ENCODE measurements around the gene JAKMIP1. TPM values are rescaled to one million over a fixed set of nuclear protein-coding genes. Genes with fewer than 3 reads are reported as not detected.
"Not testable (repeated sequence)": the region's sequence is repeated elsewhere in the genome, so short reads cannot be mapped to it uniquely, and the experiment has no call there.

The JAKMIP1 gene
- total RNA-seq, 1 donor from 2014 or later, result not detected

DNA sequence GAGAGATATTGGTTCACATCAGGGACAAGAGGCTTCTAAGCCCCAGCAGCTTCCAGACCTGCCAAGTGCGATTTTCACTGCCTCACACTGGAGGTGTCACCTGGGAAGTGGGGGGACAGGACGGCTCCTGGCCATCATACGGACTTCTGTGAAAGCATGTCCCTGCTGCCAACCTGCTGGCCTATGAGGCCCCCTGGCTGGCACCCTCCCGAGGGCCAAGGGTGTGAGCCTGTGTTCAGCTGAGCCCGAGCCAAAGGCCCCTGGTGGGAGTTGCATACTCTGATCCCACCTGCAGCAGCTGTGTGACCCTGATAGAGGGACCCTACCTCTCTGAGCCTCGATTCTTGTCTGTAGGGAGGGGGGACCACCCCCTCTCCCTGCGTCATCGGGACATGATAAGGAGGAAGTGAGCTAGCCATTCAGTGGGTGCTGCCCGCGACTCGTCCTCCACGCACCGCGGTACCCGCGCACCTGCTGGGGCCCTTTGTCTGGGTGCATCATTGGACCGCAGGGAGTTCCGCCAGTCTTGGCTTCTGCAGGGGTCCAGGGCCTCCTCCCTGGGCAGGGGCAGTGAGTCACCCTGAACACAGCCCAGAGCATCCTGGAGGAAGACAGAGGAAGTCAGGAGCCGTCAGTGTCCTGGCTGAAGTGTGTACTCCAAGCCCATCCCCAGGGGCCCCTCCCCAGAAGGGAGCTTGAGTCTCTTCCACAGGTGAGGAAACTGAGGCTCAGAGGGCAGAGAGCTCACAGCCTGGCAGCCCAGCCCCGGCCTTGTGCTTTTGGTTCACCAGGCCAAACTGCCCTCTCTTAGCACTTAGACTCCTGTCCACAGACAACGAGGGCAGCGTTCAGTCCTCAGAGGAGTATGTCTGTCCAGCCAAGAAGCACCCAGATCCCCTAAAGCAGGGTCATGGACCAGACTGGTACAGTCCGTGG, 206.2 kb downstream of the JAKMIP1 start:
- ATAC-seq, result no peak
- intact Hi-C loops (cut with DNase I), result no loop called here
- DNase-seq (ENCODE audit: missing footprints), result no peak

DNA sequence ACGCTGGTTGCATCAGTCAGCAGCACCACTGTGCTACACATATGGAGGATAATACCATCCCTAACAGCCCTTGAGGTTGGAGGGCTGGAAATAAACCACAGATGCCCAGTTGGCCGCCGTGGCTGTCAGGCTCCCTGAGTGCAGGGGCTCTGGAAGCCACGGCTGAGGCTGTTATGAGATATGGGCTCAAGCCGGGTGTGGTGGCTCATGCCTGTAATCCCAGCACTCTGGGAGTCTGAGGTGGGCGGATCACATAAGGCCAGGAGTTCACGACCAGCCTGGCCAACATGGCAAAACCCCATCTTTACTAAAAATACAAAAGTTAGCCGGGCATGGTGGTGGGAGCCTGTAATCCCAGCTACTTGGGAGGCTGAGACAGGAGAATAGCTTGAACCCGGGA, 207.0 kb downstream of the JAKMIP1 start:
- DNase-seq (ENCODE audit: missing footprints); ATAC-seq; intact Hi-C loops (cut with DNase I): not testable (repeated sequence)

DNA sequence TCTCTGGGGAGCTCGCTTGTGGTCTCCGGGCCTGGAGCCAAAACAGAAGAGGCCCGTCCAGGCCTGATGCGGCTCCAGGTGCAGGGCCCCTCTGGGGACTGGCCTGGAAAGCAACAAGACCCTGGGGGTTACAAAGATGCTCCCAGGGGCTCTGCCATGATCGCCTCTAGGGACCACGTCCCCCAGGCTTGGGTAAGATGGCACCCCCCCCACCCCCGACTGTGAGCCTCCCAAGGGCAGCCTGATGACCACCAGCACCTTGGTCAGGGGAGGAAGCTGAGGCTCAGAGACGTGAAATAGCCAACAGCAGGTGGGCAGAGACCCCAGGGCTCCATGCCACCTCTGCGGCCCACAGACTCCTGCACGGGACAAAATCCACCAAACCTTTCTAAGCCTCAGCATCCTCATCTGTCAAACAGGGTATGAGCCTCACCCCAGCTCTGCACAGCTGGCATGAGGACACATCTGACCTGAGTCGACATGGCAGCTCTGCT, 207.5 kb downstream of the JAKMIP1 start:
- intact Hi-C loops (cut with DNase I), result no loop called here
- DNase-seq (ENCODE audit: missing footprints) (no peak), ATAC-seq (no peak)

DNA sequence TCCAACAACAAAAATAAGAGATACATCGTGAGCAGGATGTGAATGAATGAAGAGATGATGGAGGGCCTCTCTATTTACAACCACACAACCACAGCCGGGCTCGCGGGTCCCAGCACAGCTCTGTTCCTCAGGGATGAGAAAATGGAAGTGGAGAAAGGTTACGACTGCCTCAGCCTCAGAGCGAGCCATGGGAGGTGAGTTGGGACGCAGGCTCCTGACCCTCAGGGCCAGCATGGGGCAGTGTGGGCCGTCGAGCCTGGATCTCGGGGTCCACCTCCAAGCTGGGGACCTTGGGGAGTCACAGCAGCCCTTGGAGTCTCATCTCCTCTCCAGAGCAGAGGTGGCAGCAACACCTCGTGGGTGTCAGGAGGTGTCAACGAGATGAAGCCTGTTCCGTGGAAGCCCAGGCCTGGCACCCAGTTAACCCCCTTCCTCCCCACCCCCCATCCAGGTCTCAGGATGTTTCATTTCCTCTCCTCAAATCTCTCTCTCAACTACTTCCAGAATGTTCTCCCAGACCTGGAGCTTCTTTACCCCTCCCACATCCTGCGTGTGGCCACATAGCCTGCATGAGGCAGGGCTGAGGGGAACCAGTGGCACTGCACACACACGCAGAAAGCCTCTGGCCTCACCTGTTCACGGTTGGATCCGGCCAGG, 208.1 kb downstream of the JAKMIP1 start:
- DNase-seq (ENCODE audit: missing footprints) (no peak), ATAC-seq (no peak)
- intact Hi-C loops (cut with DNase I), result no loop called here

DNA sequence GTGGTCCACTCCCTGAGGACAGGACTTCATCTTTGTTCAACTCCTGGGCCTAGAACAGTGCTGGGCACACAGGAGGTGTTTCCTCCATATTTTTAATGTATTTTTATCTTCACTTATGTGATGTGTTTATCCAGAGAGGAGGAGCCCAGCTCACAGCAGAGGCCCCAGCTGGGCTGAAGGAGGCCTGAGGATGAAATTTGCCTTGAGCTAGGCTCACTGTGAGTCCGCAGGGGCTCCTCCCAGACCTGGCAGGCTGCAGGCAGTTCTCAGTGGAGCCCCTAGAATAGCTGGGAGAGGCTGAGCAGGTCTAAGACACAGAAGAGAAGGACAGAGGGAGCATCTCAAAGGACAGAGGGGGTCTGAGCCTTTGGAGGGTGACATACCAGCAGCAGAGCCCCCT, 208.9 kb downstream of the JAKMIP1 start:
- DNase-seq (ENCODE audit: missing footprints) (no peak), ATAC-seq (no peak)
- intact Hi-C loops (cut with DNase I), result no loop called here

DNA sequence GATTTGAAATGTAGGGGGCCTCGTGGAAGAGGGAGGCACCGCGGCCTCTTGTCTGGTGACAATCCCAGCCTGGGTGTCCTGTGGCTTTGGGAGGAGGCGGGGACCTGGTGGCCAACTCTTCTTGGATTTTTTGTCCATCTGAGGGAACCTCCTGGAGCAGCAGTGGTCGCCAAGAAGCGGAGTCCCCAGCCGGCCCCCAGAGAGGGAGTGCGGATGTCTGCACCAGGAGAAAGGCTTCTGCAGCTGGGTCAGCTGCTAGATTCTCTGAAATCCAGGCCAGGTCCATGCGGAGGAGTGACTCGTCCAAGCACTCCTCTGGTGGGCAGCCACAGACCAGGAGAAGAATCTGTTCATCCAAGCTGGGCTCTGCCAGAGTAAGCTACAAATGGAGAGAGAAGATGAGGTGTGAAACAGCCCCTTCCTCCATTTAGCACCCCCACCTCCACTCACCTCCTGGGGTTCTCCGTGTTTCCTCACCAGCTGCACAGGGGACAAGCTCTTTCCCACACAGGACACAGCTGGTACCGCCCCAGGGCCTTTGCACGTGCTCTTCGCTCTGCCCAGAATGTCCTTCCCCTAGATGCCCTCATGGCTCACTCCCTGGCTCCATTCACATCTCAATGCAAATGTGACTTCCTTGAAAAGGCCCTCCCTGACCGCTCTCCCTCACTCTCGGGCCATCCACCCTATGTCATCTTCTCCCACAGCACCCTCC, 209.7 kb downstream of the JAKMIP1 start:
- intact Hi-C loops (cut with DNase I), result no loop called here
- ATAC-seq (peak; percentile 16), DNase-seq (ENCODE audit: missing footprints) (no peak)

DNA sequence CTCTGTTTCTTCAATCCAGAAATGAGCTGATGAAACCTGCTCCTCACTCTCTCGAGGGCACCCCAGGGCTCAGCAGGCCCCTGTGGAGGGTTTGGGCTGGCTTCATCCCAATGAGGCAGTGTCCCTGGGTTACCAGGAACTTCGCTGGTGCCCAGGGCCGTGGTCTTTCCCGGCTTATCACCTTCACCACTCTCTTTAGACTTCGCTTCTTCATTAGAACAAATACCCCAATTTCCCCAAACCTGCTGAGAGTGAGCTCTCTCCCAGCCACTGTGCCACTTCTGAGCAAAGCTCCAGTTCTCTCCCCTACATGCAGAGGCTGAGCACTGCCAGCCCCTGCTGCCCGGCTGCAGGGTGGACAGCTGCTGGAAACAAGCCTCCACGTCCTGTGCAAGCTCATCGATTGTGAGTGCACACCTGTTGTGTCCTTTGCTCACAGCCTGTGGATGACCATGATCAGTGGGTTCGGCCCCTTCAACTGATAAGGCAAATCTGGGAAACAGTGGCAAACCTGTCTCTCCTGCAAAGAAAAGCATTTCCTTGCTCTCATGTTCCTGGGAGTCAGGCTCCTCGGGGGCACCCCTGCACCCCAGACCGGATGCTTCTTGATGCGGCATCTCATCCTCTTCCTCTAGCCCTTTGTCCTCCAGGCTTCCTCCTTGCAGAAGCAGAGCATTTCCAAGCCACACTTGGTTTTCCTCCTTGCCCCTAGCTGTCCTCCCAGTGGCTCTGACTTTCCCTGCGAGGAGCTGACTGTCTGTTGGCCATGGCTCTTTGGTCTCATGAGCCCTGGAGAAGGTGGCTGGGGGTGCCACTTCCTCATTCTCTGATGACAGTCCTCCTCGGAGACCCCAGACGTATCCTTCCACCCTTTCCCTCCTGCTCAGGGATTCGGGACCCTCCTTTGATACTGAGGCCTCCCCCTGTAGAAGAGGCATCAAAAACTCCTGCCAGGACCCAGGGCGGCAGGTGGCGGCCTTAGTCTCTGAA, 210.8 kb downstream of the JAKMIP1 start:
- ATAC-seq (no peak), DNase-seq (ENCODE audit: missing footprints) (no peak)
- intact Hi-C loops (cut with DNase I), result no loop called here

DNA sequence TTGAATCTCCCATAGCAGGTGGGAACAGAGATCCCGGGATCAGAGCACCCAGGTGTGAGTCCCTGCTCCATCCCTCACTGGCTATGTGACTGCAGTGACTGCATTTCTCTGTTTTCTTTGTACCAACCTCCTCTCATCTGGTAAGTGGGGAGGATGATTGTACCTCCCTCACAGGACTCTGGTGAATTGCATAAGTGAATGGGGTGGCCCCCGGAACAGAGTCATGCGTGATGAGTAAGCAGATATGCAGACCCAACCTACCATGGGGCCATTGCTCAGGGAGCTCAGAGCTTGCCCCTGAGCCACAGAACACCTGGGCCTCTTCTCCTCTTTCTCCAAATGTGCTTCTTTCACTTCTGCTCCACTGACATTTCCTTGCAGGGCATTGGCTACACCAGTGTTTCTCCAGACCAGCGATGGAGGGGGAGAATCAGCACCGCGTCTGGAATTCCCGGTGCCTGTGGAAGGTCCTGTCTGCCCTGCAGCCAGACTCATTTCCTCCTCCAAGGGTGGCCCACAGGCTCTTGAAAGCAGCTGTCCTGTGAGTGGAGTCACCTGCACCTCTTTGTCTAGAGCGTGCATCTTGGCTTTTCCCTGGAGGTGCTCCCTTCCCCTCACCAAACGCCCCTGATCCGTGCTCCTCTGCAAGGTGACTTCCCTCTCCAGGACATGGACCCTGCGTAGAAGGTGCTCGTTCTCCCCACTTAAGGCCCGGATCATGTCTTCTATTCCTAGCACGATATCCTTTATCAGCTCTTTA, 212.1 kb downstream of the JAKMIP1 start:
- ATAC-seq, result no peak
- DNase-seq (ENCODE audit: missing footprints), result no peak
- intact Hi-C loops (cut with DNase I), result no loop called here

DNA sequence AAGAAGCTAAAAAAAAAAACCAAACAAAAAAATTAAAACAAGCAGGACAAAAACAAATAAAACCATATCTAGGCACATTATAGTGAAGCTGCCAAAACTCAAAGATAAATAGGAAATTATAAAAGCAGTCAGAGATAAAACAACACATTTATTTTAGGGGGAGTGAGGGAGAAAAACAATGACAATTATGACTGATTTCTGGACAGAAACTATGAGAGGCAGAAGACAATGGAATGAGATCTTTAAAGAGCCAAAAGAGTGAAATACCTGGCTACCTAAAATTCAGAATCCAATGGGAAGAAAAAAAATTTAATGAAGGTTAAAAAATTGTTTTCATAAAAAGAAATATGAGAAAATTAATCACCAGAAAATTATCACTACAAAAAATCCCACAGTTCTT, 215.5 kb downstream of the JAKMIP1 start:
- DNase-seq (ENCODE audit: missing footprints) (no peak), ATAC-seq (no peak)
- intact Hi-C loops (cut with DNase I), result no loop called here

DNA sequence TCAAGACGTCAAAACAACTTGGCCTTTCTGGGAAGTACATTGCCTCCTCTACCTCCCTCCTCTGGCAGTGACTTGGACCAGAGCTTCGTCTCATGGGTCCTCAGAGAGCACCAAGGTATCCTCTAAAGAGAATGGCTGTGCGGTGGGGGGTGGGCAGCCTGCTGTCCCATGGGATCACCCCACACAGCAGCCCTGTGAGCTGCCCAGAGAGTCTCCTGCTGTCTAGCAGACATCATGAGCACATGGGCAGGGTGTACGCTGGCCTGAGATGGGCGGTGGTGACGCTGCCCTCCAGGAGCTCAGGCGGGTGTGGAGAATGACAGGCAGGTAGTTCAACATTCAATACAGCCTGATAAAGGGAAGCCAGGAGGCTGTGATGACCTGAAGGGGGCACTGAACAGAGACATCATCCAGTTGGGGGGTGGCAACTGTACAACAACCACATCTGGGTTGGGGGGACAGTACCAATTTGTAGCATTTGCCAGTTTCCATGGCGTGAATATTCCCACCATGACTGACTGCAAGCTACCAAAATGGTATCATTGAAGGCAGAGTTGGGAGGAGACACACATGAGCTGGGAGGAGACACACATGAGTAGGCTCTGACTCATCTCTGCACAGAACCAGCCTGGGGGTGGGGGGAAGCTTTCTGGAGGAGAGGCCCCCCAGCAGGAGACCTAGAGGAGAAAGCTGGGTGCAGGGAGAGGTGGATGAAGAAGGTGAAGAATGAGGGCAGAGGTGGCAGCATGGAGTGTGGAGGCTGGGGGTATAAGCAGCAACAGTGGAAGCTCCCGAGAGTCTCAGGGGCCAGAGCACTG, 218.0 kb downstream of the JAKMIP1 start:
- no peak for DNase-seq (ENCODE audit: missing footprints)
- ATAC-seq, result no peak
- intact Hi-C loops (cut with DNase I), result no loop called here

DNA sequence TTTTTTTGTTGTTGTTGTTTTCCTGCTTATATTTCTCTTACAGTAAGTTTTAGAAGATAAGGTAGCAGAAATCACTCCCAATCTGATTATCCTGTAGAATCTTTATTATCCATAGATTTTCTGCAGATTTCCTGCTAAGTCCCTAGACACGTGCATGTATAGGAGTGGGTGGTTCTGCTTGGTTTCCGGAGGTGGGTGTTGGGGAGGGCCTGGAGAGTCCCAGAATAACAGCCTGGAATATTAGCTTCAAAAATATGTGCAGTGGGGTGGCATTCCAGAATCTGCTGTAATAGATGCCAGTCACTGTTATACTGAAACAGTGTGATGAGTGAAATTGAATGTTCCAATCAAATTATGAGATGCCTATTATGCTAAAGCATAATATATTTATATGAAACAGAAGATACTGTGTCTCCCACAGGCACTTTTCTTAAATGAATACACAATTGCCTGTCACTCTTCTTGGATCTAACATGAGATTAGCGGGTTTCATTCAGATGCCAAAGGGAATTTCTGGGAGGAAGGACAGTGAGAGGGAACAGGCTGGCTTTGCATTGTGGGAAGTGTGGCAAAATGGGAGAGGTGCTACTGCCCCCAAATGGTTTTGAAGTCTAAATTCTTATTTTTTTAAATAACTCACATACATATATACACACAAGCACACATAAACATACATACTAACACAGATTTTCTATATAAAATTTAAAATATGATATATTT, 219.8 kb downstream of the JAKMIP1 start:
- intact Hi-C loops (cut with DNase I), result no loop called here
- ATAC-seq (no peak), DNase-seq (ENCODE audit: missing footprints) (no peak)

DNA sequence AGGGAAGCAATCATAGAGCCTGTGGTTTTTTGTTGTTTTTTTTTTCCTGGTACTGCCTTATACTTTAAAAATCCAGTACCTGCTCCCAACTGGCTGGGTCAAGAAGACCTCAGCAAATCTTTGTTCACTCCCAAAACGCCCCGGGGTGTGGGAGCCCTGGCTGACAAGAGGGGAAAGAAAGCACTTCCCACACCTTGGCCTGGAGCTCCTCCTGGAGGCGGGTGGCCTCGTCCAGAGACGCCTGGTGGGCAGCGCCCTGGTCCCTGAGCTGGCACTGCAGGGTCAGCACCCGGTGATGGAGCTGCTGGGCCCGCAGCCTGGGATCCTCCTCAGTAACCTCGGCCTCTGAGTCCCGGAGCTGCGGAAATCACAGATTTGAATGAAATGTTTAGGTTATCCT, 220.4 kb downstream of the JAKMIP1 start:
- DNase-seq (ENCODE audit: missing footprints), result no peak
- ATAC-seq, result no peak
- intact Hi-C loops (cut with DNase I), result no loop called here

DNA sequence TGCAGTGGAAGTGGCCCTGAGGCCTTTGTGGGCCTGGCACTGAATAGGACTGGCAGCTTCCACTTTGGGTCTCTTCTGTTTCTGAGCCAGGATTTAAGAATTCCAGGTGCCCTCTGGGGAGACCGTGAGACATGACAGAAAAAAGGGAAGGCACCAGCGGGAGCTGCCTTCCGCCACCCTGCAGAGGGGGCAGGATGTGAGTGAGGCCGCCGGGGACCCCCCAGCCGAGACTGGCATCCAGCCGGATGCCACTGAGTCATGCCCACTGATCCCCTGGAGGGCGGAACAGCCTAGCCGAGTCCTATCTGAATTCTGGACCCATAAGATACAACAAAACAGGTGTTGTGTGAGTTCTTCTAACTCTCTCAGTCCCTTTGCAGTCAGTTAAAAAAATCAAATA, 223.4 kb downstream of the JAKMIP1 start:
- ATAC-seq (no peak), DNase-seq (ENCODE audit: missing footprints) (no peak)
- intact Hi-C loops (cut with DNase I), result no loop called here

DNA sequence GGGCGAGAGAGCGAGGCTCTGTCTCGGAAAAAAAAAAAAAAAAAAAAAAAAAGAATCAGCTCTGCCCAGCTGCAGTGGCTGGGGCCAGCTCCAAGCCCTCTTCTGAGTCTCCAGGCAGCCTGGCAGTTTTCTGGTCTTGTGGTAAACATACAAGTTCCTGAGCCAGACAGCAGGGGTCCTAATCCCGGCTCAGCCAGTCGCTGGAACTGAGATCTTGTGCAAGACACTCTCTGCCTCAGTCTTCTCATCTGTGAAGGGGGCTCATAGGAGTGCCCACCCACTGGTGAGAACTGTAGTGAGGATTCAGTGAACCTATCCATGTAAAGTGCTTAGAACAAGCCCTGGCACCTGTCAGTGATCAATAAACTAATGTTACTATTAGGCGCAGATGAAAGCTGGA, 223.9 kb downstream of the JAKMIP1 start:
- ATAC-seq, result no peak
- no peak for DNase-seq (ENCODE audit: missing footprints)
- intact Hi-C loops (cut with DNase I), result no loop called here
